ENCODE measurements around the gene TMEM126B.

DNA sequence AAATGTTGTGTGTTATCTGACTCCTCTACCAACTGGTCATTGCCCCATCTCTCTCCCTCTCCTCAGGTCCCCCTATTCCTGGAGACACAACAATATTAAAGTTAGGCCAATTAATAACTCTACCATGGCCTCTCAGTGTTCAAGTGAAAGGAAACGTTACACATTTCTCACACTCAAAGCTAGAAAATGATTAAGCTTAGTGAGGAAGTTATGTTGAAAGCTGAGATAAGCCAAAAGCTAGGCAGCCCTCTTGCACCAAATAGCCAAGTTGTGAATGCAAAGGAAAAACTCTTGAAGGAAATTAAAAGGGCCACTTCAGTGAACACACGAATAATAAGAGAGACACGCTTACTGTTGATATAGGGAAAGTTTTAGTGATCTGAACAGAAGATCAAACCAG lies 8.1 kb upstream of the TMEM126B start:
- TF ChIP-seq, protein P1, sequence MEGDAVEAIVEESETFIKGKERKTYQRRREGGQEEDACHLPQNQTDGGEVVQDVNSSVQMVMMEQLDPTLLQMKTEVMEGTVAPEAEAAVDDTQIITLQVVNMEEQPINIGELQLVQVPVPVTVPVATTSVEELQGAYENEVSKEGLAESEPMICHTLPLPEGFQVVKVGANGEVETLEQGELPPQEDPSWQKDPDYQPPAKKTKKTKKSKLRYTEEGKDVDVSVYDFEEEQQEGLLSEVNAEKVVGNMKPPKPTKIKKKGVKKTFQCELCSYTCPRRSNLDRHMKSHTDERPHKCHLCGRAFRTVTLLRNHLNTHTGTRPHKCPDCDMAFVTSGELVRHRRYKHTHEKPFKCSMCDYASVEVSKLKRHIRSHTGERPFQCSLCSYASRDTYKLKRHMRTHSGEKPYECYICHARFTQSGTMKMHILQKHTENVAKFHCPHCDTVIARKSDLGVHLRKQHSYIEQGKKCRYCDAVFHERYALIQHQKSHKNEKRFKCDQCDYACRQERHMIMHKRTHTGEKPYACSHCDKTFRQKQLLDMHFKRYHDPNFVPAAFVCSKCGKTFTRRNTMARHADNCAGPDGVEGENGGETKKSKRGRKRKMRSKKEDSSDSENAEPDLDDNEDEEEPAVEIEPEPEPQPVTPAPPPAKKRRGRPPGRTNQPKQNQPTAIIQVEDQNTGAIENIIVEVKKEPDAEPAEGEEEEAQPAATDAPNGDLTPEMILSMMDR (conservative IDR thresholded peaks at IDR 0.05; ENCODE audit: low read length), result no peak
- TF ChIP-seq EZH2phosphoT487 (IDR thresholded peaks at IDR 0.05; ENCODE audit: borderline replicate concordance, low read depth, low read length), result no peak

Data from OCI-LY7 (cell line).